ENCODE data around the gene KANSL1L.

Gene KANSL1L

GRCh38 chr2:210174086-210174485 is 2.9 kb upstream of the KANSL1L start:
- DNase-seq, result no peak

GRCh38 chr2:210172219-210172575 is 988 bp upstream of the KANSL1L start:
- DNase-seq, result no peak

GRCh38 chr2:210170446-210171303 is 534 bp downstream of the KANSL1L start:
- peak; percentile 97 for DNase-seq

GRCh38 chr2:210170196-210170445 is 1.1 kb downstream of the KANSL1L start:
- DNase-seq, result no peak

- peak; percentile 15 for DNase-seq
These were observed 1.6 kb downstream of the KANSL1L start for GRCh38 chr2:210169516-210170195.

GRCh38 chr2:210167227-210167626 is 4.0 kb downstream of the KANSL1L start:
- DNase-seq, result no peak

- DNase-seq, result no peak
These were observed 8.6 kb downstream of the KANSL1L start for GRCh38 chr2:210162466-210163124.

GRCh38 chr2:210159059-210159458 is 12.2 kb downstream of the KANSL1L start:
- no peak for DNase-seq

- DNase-seq, result no peak
These were observed 13.0 kb downstream of the KANSL1L start for GRCh38 chr2:210158236-210158635.

- no peak for DNase-seq
These were observed 13.7 kb downstream of the KANSL1L start for GRCh38 chr2:210157526-210157925.

- DNase-seq, result no peak
These were observed 23.6 kb downstream of the KANSL1L start for GRCh38 chr2:210147614-210148013.

GRCh38 chr2:210132239-210132638 is 39.0 kb downstream of the KANSL1L start:
- DNase-seq, result no peak

- no peak for DNase-seq
These were observed 42.2 kb downstream of the KANSL1L start for GRCh38 chr2:210128961-210129360.

GRCh38 chr2:210113614-210114235 is 57.5 kb downstream of the KANSL1L start:
- no peak for DNase-seq

- no peak for DNase-seq
These were observed 58.3 kb downstream of the KANSL1L start for GRCh38 chr2:210112871-210113270.

- DNase-seq, result no peak
These were observed 71.3 kb downstream of the KANSL1L start for GRCh38 chr2:210099940-210100339.

- DNase-seq, result no peak
These were observed 76.4 kb downstream of the KANSL1L start for GRCh38 chr2:210094787-210095186.

GRCh38 chr2:210092791-210093190 is 78.4 kb downstream of the KANSL1L start:
- DNase-seq, result no peak

GRCh38 chr2:210086930-210087329 is 84.3 kb downstream of the KANSL1L start:
- no peak for DNase-seq

- no peak for DNase-seq
These were observed 84.9 kb downstream of the KANSL1L start for GRCh38 chr2:210086292-210086691.

GRCh38 chr2:210072922-210073509 is 98.2 kb downstream of the KANSL1L start:
- peak; percentile 11 for DNase-seq

- DNase-seq, result no peak
These were observed 98.7 kb downstream of the KANSL1L start for GRCh38 chr2:210072493-210072892.

- DNase-seq, result no peak
These were observed 107.9 kb downstream of the KANSL1L start for GRCh38 chr2:210063306-210063705.
